GM13977 (cell line): ENCODE measurements around the gene TRUB1.

Experiments used
- DNase-seq: peaks from one replicate; pipeline ENCODE4 v3.0.0; 2012; ENCODE audit warnings: low spot score
- in situ Hi-C: fragments of 300-500 bp; cut with MboI; formaldehyde crosslinking; loops from one replicate; pipeline ENCODE4 v1.12.0; 2022; ENCODE audit warnings: low sequenced_read_pairs, low pct_unique_long_range_greater_than_20kb, mixed read lengths, inconsistent platforms; ENCODE audit not compliant: unreplicated experiment
- TF ChIP-seq, protein P1 (sequence below): IDR thresholded peaks from 2 replicates; pipeline ENCODE4 v1.5.1; 2012; ENCODE audit warnings: mild to moderate bottlenecking, control low read depth; ENCODE audit not compliant: insufficient read depth; ENCODE audit errors: extremely low read depth, missing control alignments

Gene TRUB1

DNA sequence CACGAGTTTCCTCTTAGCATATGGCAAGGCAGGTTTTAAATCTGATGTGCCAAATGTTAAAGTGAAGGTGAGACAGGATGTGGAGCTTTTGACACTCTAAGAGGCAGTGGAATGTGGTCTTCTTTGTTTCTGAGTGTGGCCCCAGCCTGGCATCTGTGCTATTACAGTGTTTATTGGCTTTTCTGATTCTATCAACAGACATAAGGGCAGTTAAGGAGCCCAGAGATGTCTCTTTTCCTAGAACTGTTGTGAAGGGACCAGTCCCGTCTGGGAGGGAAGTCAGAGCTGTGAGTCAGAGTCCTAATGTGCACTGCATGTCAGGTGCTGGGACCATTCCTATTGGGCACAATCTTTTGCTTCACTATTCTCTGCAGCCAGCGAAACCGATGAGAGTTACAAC lies 32.5 kb downstream of the TRUB1 start:
- DNase-seq: no peak
- TF ChIP-seq, protein P1, sequence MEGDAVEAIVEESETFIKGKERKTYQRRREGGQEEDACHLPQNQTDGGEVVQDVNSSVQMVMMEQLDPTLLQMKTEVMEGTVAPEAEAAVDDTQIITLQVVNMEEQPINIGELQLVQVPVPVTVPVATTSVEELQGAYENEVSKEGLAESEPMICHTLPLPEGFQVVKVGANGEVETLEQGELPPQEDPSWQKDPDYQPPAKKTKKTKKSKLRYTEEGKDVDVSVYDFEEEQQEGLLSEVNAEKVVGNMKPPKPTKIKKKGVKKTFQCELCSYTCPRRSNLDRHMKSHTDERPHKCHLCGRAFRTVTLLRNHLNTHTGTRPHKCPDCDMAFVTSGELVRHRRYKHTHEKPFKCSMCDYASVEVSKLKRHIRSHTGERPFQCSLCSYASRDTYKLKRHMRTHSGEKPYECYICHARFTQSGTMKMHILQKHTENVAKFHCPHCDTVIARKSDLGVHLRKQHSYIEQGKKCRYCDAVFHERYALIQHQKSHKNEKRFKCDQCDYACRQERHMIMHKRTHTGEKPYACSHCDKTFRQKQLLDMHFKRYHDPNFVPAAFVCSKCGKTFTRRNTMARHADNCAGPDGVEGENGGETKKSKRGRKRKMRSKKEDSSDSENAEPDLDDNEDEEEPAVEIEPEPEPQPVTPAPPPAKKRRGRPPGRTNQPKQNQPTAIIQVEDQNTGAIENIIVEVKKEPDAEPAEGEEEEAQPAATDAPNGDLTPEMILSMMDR: no peak

DNA sequence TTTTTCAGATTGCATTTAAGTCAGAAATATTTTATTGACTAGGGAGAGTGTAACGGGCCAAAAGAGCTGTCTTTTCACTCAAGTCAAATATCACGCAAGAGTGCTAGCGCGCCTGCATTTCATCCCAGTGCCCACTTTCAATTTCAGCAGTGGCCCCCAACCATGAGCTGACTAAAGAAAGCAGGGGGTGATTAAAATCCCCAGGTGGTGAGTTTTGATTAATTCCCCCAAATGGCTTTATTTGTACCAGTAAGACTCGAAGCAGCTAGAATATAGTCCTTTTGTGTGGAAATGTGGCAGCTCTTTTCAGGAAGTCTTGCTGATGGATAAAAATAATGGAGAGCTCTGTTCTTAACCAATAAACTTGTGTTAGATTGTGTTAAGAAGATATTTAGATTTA lies 35.3 kb downstream of the TRUB1 start:
- in situ Hi-C loops: no loop called here
- TF ChIP-seq, protein P1: no peak
- DNase-seq: no peak

More for the DNA sequence above, 32.5 kb downstream of the TRUB1 start:
- in situ Hi-C loops: no loop called here

DNA sequence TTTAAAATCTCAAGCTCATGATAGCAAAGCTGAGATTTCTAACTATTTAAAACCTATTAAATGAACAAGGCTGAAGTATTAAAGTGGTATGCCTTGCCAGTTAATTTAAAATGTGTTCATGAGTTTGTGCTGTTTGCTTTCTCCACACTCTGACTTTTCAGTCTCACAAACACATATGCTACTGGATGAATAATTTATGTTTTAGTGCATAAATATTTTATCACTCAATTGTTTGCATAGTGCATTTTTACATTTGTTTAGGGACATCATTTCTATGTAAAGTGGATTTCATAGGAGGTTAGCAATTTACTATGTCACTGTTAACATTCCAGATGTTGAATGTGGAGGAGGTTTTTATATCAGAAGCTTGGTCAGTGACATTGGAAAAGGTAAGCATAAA lies 36.0 kb downstream of the TRUB1 start:
- in situ Hi-C loops: no loop called here
- TF ChIP-seq, protein P1: no peak
- no peak for DNase-seq

DNA sequence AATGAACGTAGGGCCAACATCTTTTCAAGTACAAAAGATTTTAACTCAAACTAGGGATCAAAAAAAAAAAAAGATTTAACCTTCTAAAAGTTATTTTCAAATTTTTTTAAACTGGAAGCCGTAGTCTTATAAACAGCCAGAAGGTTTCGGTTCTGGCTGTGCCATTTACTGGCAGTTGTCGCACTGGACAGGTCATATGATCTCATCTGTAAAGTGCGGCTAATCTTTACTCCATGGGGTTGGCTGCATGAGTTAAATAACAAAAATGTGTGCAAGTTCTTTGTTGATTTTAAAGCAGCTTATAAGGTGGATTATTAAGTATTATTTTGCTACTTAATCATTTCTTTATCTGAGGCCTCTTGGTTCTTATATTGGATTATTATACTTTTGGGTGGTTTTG lies 36.6 kb downstream of the TRUB1 start:
- in situ Hi-C loops: no loop called here
- DNase-seq: no peak
- TF ChIP-seq, protein P1: no peak

DNA sequence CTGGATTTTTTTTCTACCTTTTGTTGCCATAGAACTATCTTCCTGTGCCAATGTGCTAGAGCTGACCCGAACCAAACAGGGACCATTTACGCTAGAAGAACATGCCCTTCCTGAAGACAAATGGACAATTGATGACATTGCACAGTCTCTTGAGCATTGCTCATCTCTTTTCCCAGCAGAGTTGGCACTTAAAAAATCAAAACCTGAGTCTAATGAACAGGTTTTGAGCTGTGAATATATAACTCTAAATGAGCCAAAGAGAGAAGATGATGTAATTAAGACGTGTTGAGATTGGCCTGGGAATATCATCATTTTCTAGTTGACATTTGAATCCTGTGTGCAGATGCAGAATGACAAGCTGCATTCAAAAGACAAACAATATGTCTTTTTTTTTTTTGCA lies 37.1 kb downstream of the TRUB1 start:
- TF ChIP-seq, protein P1: no peak
- in situ Hi-C loops: no loop called here
- DNase-seq: no peak

DNA sequence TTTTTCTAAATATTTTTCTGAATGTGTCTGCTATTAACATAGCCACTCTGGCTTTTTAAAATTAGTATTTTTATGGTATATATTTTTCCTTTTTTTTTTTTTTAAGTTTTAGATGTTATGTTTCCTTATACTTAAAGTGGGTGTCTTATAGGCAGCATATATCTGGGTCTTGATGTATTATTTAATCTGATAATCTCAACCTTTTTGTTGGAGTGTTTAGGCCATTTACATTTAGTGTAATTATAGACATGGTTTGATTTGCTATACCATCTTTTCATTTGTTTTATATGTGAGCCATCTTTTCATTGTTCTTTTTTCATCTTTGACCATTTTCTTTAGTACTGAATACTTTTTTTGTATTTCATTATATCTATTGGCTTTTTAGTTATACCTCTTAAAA lies 45.0 kb downstream of the TRUB1 start:
- TF ChIP-seq, protein P1: no peak
- in situ Hi-C loops: no loop called here
- DNase-seq: no peak

DNA sequence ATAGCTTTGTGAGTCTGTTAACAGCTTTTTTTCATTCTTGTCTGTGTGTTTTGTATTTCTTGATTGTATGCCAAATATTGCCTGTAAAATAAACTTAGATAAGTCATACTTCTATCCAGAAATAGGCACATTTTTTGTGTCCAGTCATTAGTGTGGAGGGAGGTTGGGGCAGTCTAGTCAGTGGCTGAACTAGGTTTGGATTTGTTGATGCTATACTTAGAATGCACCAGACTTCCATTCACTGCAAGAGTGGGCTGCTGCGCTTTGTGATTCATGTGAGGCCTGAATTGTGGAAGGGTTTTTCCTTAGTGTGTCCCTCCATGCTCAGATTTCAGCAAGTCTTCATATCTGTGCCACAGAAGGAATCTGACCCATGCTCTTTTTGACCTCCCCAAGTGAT lies 50.0 kb downstream of the TRUB1 start:
- DNase-seq: no peak
- in situ Hi-C loops: no loop called here
- TF ChIP-seq, protein P1: no peak
